Glutamatergic neuron (in vitro differentiated cells): ENCODE measurements around the gene EXOSC10. TPM values are rescaled to one million over a fixed set of nuclear protein-coding genes. Genes with fewer than 3 reads are reported as not detected.
"Not testable (repeated sequence)": the region's sequence is repeated elsewhere in the genome, so short reads cannot be mapped to it uniquely, and the experiment has no call there.

ENCODE experiments used
- DNase-seq: peaks from one replicate; pipeline ENCODE4 v3.0.0; 2022
- H3K27ac Mint-ChIP-seq: one replicate; pipeline ENCODE4 v1.8.0; 2020; ENCODE audit warnings: mild to moderate bottlenecking, mixed read lengths, inconsistent platforms; ENCODE audit not compliant: unreplicated experiment
- H3K27me3 Mint-ChIP-seq: one replicate; pipeline ENCODE4 v1.8.0; 2020; ENCODE audit warnings: mild to moderate bottlenecking, moderate library complexity, mixed read lengths, inconsistent platforms; ENCODE audit not compliant: unreplicated experiment
- H3K36me3 Mint-ChIP-seq: one replicate; pipeline ENCODE4 v1.8.0; 2020; ENCODE audit warnings: mild to moderate bottlenecking, mixed read lengths, inconsistent platforms; ENCODE audit not compliant: unreplicated experiment
- H3K4me1 Mint-ChIP-seq: one replicate; pipeline ENCODE4 v1.8.0; 2020; ENCODE audit warnings: mild to moderate bottlenecking, low read depth, mixed read lengths, inconsistent platforms; ENCODE audit not compliant: unreplicated experiment
- H3K4me3 Mint-ChIP-seq: one replicate; pipeline ENCODE4 v1.8.0; 2020; ENCODE audit warnings: mild to moderate bottlenecking, mixed read lengths, inconsistent platforms; ENCODE audit not compliant: unreplicated experiment
- H3K9me3 Mint-ChIP-seq: one replicate; pipeline ENCODE4 v1.8.0; 2020; ENCODE audit warnings: mild to moderate bottlenecking, moderate library complexity, mixed read lengths, inconsistent platforms; ENCODE audit not compliant: unreplicated experiment
- total RNA-seq: library from RNA; stranded (reverse); fragmentation: NEBNext Ultra II Directional; extraction: Animal tissue kit (Norgen Biotek cat#: 25700); gene quantifications from one replicate; pipeline ENCODE4 v1.2.1, GENCODE V29; 2021; ENCODE audit not compliant: unreplicated experiment
- TF ChIP-seq, protein P1 (sequence below): fragments of 200-600 bp; sonication (generic); IDR thresholded peaks from one replicate; pipeline ENCODE4 v1.5.0; 2021; ENCODE audit not compliant: partially characterized antibody, unreplicated experiment

Gene EXOSC10
- total RNA-seq, 1 donor from 2014 or later = 111 TPM

DNA sequence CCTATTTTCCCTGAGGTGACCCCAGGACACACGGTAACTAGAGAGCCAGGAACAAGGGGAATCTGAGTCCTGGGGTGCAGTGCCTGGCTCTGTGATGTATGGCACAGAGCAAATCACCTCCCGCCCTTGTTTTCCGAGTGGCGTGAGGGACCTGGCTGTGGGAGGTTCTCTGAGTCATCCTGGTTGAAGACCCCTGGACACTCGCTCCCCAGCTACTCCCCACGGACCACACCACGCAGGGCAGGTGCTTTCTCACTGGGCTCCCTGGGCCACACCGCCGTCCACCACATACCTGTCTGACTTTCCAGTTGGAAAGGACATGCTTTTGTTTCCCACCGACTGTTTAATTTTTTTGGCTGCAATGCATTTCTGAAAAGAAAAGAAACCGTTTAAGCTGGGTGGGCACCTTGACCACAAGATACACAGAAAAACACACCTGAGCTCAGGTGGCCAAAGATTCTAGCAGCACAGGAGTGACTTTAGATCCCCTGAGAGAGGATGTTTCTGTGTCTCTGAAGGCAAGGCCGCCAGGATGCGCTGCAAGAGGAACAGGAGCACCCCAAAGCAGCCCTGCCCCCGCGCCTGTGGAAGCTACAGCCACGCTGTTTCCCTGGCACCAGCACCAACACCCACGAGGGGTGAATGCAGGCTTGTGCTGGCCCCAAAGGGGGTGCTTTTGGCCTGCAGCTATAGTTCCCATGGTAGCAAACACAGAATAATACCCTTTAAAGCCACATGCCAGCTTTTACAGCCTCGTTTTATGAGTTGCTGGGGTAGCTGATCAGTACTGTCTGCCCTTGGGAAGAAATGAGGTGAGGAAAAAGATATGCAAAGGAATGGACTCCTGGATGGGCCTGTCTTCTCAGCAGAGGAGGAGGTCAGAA, 31.7 kb downstream of the EXOSC10 start:
- Mint-ChIP-seq H3K36me3 (peaks cover 7% of the 10 kb centered on the region), H3K9me3 (peaks cover 11% of the 10 kb centered on the region)
- DNase-seq = no peak

GRCh38 chr1:11065796-11066195, 33.9 kb downstream of the EXOSC10 start:
- H3K36me3 Mint-ChIP-seq = no peaks in the 10 kb centered on the region
- TF ChIP-seq, protein P1, sequence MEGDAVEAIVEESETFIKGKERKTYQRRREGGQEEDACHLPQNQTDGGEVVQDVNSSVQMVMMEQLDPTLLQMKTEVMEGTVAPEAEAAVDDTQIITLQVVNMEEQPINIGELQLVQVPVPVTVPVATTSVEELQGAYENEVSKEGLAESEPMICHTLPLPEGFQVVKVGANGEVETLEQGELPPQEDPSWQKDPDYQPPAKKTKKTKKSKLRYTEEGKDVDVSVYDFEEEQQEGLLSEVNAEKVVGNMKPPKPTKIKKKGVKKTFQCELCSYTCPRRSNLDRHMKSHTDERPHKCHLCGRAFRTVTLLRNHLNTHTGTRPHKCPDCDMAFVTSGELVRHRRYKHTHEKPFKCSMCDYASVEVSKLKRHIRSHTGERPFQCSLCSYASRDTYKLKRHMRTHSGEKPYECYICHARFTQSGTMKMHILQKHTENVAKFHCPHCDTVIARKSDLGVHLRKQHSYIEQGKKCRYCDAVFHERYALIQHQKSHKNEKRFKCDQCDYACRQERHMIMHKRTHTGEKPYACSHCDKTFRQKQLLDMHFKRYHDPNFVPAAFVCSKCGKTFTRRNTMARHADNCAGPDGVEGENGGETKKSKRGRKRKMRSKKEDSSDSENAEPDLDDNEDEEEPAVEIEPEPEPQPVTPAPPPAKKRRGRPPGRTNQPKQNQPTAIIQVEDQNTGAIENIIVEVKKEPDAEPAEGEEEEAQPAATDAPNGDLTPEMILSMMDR = no peak
- H3K4me1 Mint-ChIP-seq = peaks cover 16% of the 10 kb centered on the region
- peaks cover 4% of the 10 kb centered on the region for H3K27me3 Mint-ChIP-seq
- peaks cover 2% of the 10 kb centered on the region for H3K9me3 Mint-ChIP-seq
- no peak for DNase-seq
- H3K27ac Mint-ChIP-seq = no peak overlapping the region
- no peak overlapping the region for H3K4me3 Mint-ChIP-seq

More for the DNA sequence above, 31.7 kb downstream of the EXOSC10 start:
- Mint-ChIP-seq H3K27ac (no peak overlapping the region), H3K27me3 (peaks cover 13% of the 10 kb centered on the region), H3K4me3 (no peak overlapping the region), H3K4me1 (peaks cover 26% of the 10 kb centered on the region)
- TF ChIP-seq, protein P1 = no peak

- H3K4me3 Mint-ChIP-seq = no peak overlapping the region
- no peak overlapping the region for H3K27ac Mint-ChIP-seq
- DNase-seq = no peak
- peaks cover 18% of the 10 kb centered on the region for H3K4me1 Mint-ChIP-seq
- TF ChIP-seq, protein P1 = no peak
- peaks cover 8% of the 10 kb centered on the region for H3K27me3 Mint-ChIP-seq
- no peaks in the 10 kb centered on the region for H3K36me3 Mint-ChIP-seq
- peaks cover 4% of the 10 kb centered on the region for H3K9me3 Mint-ChIP-seq
Observed at GRCh38 chr1:11064942-11065341, 34.7 kb downstream of the EXOSC10 start.

GRCh38 chr1:11063937-11064537, 35.6 kb downstream of the EXOSC10 start:
- H3K27me3 Mint-ChIP-seq, H3K9me3 Mint-ChIP-seq, H3K36me3 Mint-ChIP-seq, H3K4me1 Mint-ChIP-seq, DNase-seq, H3K27ac Mint-ChIP-seq, H3K4me3 Mint-ChIP-seq: not testable (repeated sequence)

DNA sequence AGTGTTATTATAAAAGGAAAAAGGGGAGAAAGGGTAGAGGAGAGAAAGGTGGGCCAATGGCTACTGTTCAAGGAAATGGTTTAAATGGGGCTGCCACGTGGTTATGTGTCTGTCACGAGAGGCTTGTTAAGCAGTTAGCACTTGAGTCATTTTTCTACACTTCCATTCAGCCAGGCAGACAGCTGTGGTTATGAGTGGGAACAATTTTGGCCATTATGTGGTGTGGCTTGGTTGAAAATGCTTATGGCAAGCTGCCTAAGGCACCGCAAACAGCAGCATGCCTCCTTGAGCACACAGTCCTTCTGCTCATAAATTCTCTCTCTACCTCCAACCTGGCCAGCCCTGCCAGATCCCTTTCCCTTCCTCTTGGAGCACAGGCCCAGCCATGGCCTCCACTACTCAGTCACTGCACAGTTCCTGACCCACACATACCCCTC, 36.7 kb downstream of the EXOSC10 start:
- no peaks in the 10 kb centered on the region for H3K36me3 Mint-ChIP-seq
- peaks cover 6% of the 10 kb centered on the region for H3K4me1 Mint-ChIP-seq
- peaks cover 5% of the 10 kb centered on the region for H3K27me3 Mint-ChIP-seq
- H3K27ac Mint-ChIP-seq = no peak overlapping the region
- TF ChIP-seq, protein P1 = no peak
- no peak overlapping the region for H3K4me3 Mint-ChIP-seq
- peaks cover 4% of the 10 kb centered on the region for H3K9me3 Mint-ChIP-seq
- no peak for DNase-seq
